NCI-H82 treated with DMSO at 0.1 percent for 48 hours (cell line): ENCODE measurements around the gene EML4.
A peak's percentile ranks its signal among the peaks of the same experiment; 100 is the strongest.

Experiments used
- DNase-seq: peaks from one replicate; lab custom pipeline; 2025; ENCODE audit not compliant: unreplicated experiment; lab: John Stamatoyannopoulos, UW

The EML4 gene

DNA sequence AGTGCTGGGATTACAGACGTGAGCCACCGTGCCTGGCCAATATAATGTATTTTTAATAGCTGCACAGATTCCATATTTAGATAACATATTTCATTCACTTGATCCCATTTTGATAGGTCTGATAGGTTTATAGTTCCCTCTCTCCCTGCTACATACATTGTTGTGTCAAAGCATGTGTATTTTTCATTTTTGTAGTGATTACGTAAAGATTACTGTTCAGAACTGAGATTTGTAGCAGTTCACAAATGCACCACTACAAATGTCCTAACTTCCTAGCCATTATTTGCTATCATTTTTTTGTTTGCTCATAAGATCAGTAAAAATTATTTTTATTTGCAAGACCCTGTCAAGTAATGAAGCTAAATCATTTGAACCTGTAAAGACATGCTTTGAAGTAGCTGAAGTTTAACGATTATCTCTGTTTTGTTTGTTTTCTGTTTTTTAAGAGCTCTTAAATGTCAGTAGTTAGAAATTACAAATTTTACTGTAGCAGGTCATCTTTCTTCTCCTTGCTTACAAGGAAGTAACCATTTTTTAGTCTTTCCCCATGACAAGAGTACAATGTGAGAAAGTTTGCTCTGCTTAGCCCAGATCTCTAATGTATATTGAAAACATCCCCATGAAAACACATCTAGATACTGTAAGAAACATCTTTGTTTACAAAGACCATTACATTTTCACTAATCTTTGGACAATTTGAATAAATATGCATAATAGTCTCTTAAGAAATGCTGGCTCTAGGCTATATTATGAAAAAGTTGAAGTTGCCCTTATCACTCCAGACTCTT lies 54.1 kb downstream of the EML4 start:
- DNase-seq, result no peak

DNA sequence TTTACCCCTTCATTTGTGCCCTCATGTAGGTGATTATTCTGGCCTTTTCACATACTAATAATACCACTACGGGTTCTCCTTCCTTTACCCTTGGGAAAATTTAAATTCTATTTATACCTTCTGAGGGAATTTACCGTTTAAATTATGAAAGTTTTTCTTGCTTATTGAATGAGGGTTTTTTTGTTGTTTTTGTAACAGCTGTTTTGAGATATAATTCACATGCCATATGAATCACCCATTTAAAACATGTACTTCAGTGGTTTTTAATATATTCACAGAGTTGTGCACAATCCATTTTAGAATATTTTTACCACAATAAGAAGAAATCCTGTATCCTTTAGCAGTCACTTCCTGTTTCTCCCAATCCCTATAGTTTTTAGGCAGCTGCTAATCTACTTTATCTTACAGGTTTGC lies 54.7 kb downstream of the EML4 start:
- no peak for DNase-seq

GRCh38 chr2:42224422-42225067 lies 55.4 kb downstream of the EML4 start:
- no peak for DNase-seq

- no peak for DNase-seq
Measured at GRCh38 chr2:42225573-42225972, 56.4 kb downstream of the EML4 start.

- DNase-seq, result no peak
Measured at GRCh38 chr2:42227491-42227890, 58.3 kb downstream of the EML4 start.

DNA sequence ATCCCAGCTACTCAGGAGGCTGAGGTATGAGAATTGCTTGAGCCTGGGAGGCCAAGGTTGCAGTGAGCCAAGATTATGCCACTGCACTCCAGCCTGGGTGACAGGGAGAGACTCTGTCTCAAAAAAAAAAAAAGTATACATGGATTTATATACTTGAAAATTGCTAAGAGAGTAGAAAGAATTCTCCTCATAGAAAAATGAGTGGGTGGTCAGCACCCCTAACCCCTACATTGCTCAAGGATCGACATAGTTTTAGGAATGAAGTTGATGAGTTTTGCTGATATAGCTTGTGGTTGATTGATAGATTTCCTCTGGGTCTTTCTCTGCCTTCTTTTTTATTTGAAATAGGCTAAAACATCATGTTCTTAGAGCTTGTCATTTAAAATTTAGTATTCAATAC lies 58.9 kb downstream of the EML4 start:
- no peak for DNase-seq

DNA sequence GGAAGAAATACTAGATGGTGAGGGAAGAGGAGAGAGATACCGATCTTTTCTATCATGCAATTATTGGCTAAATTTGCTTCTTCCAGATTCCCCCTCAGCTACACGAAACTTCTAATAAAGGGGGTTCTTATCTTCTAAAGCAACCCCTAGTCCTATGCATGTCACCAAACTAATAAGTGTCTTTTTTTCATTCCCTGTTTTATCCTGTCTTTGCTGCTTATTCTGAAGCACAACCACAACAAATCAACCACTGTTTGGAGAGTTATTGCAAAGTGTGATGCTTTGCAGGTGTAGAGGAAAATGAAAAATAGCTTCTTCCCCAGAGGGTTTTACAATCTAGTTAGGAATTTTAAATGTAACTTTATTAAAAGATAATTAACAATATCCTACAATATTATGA lies 60.8 kb downstream of the EML4 start:
- DNase-seq, result no peak

GRCh38 chr2:42230891-42231290 lies 61.7 kb downstream of the EML4 start:
- no peak for DNase-seq

- DNase-seq, result no peak
Measured at GRCh38 chr2:42232024-42232423, 62.9 kb downstream of the EML4 start.

DNA sequence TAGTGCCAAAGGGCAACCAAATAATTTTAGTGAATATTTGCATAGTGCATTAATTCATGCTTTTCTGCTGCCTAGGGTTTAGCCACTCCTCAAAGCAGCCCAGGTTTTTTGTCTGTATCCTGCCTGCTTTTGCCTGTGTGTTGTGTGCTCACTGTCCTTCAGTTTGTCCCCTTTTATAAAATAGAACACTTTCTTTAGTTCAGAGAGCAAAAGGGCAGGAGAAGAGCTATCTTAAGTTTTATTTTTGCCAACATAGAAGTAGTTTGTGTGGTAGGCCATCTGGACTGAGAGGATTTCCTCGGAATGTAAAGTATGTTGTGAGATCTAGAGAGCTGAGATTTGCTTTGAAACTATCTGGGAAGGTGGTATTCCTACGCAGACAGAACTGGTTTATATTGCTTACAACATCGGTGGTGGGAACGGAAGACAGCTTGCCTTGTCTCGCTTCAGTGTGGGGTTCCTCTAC lies 64.9 kb downstream of the EML4 start:
- no peak for DNase-seq

GRCh38 chr2:42236911-42237310 lies 67.8 kb downstream of the EML4 start:
- no peak for DNase-seq

DNA sequence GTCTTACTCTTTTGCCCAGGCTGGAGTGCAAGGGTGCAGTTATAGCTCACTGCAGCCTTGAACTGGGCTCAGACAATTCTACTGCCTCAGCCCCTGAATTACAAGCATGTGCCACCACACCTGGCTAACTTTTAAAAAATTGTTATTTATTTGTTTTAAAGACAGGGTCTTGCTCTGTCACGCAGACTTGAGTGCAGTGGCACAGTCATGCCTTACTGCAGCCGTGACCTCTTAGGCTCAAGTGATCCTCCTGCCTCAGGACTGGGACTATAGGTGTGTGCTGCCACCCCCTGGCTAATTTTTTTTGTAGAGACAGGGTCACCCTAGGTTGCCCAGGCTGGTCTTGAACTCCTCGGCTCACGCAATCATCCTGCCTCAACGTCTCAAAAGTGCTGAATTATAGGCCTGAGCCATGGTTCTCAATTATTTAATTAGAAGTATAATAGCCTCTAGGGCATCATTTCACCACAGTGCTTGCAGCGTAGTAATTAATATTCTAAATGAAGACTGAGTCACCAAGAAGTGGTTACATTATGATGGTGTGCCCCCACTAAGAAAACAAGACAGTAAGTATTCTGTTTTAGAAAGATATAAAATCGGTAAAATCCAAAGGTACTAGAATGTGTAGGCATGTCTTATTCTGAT lies 69.6 kb downstream of the EML4 start:
- DNase-seq, result peak; percentile 26

GRCh38 chr2:42239289-42239661 lies 70.1 kb downstream of the EML4 start:
- no peak for DNase-seq

- no peak for DNase-seq
Measured at GRCh38 chr2:42239811-42240210, 70.7 kb downstream of the EML4 start.

DNA sequence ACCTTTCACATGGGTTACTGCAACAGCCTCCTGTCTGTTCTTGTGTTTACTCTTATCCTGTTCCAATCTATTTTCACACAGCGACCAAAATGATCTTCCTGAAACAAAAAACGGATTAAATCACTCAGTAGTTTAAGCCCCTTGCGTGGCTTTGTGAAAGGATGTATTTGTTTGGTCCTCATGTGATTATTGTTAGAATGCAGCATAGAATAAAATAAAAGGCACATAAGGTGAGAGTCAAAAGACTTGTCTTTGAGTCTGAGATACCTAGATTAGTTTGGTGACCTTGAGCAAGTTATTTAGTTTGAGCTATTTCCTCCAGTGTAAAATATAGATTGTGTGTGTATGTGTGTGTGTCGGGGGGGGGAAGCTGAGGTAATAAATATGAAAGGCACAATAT lies 72.4 kb downstream of the EML4 start:
- no peak for DNase-seq

DNA sequence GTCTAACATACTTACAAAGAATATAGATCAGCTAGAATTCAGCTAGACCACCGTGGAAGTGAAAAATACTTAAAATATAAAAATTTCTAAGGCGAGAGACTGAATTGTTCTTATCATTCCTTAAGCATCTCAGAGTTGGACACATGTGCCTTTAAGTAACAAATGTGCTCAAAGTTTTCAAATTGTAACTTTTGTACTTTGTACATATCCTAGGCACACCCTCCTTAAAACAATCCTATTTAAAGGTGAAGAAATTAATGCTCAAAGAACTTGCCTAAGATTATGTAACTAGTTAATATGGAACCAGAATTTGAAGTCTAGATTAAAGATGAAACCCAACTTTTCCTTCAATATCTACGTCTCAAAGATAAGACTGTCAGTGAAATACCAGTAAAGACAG lies 74.1 kb downstream of the EML4 start:
- no peak for DNase-seq

DNA sequence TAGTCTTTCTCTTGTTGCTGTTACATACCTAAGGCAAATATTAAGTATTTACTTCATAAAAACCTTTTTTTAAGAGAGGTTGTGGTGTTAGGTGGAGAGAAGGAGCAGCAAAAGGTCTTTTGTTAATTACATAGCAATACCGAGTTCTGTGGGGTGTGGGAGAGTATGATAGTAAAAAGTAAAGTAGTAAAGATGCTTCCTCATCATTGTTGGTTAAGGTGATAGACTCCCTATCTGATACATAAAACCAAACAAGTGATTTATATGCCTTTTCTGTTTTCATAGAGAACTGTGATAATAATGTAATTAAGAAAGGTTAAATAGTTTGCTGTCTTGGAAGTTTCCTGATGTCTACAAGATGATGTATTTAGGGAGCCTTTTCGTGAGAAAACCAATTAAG lies 75.4 kb downstream of the EML4 start:
- no peak for DNase-seq

GRCh38 chr2:42245396-42245795 lies 76.2 kb downstream of the EML4 start:
- no peak for DNase-seq

DNA sequence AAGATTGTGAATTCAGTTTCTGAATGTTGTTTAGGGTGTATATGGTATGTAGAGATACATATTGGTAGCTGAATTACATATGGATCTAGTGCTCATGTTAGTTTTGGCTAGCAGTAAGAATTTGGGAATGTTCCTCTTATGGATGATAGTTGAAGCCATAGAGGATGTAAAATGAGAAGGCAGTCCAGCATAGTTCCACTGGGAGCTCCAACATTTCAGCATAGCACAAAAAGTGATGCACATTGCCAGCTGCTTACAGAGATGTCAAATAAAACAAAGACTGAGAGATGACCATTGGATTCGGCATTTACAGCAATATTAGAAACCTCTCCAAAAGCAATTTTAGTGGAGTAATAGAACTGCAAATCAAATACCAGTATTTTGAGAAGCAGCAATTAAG lies 77.4 kb downstream of the EML4 start:
- no peak for DNase-seq

GRCh38 chr2:42248846-42249245 lies 79.7 kb downstream of the EML4 start:
- no peak for DNase-seq

DNA sequence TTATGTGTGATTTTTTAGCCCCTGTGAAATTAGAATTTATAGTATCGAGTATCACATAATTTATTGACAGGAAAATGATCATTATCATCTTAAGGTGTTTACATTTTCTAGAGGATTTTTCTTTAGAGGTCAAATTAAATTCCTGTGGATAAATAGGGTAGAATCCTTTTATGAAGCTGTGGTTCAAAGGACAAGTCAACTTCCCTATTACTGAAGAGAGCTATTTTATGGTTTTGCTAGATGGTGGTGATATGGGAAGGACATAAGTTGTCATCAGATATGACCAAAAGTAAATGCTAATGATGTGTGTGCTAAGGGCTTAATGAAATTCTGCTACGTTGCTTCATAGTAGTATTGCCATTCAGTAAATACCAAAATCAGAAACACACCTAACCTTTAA lies 80.1 kb downstream of the EML4 start:
- DNase-seq, result no peak

DNA sequence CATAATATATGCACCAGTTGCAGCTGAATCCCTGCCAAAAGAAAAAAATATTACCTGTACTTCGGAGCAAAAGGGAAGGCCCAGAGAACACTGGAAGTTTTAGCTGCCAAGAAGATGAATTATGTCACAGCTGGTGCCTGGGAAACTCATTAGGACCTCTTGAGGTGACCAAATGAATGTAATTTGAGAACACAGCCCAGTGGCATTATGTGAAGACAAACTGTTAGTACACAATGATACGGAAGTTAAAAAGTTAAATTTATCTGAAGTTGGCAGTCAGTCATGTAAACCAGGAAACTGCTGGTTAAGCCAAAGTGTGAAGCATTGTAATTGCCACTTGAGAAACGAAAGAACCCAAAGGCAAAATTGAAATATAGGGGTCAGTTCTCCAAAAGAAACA lies 80.7 kb downstream of the EML4 start:
- no peak for DNase-seq
